GM23248 (cell line): ENCODE measurements around the gene LACTBL1. TPM values are rescaled to one million over a fixed set of nuclear protein-coding genes. Genes with fewer than 3 reads are reported as not detected.
A peak's percentile ranks its signal among the peaks of the same experiment; 100 is the strongest.

Experiments
- DNase-seq: peaks from one replicate; pipeline ENCODE4 v3.0.0-alpha.2; 2015
- H2AFZ ChIP-seq: fragments of 200-600 bp; sonication (generic); 2 replicates; pipeline ENCODE4 v1.6.1; 2016; ENCODE audit warnings: antibody characterized with exemption
- H3F3A ChIP-seq: fragments of 200-600 bp; sonication (generic); 2 replicates; pipeline ENCODE4 v1.6.1; 2016; ENCODE audit warnings: mild to moderate bottlenecking, antibody characterized with exemption, mixed run types; ENCODE audit not compliant: insufficient read depth
- H3K27ac ChIP-seq: fragments of 200-600 bp; sonication (generic); 2 replicates; pipeline ENCODE4 v1.5.1; 2016; ENCODE audit warnings: mild to moderate bottlenecking
- H3K27me3 ChIP-seq: fragments of 200-600 bp; sonication (generic); replicated peaks from 2 replicates; pipeline ENCODE4 v1.6.1; 2016; ENCODE audit warnings: mild to moderate bottlenecking; ENCODE audit not compliant: insufficient read depth
- H3K36me3 ChIP-seq: fragments of 200-600 bp; sonication (generic); 2 replicates; pipeline ENCODE4 v1.6.1; 2016; ENCODE audit warnings: low read depth, mild to moderate bottlenecking
- H3K4me1 ChIP-seq: fragments of 200-600 bp; sonication (generic); 2 replicates; pipeline ENCODE4 v1.6.1; 2016; ENCODE audit warnings: mild to moderate bottlenecking; ENCODE audit not compliant: insufficient read depth
- H3K4me2 ChIP-seq: fragments of 200-600 bp; sonication (generic); one replicate; pipeline ENCODE4 v1.6.1; 2016; ENCODE audit warnings: mild to moderate bottlenecking; ENCODE audit not compliant: unreplicated experiment
- H3K4me3 ChIP-seq: fragments of 200-600 bp; sonication (generic); 2 replicates; pipeline ENCODE4 v1.5.1; 2016; ENCODE audit warnings: mild to moderate bottlenecking
- H3K79me2 ChIP-seq: fragments of 200-600 bp; sonication (generic); 2 replicates; pipeline ENCODE4 v1.6.1; 2016; ENCODE audit warnings: mild to moderate bottlenecking; ENCODE audit not compliant: insufficient read depth
- H3K9ac ChIP-seq: fragments of 200-600 bp; sonication (generic); 2 replicates; pipeline ENCODE4 v1.6.1; 2016; ENCODE audit warnings: mild to moderate bottlenecking
- H3K9me2 ChIP-seq: fragments of 200-600 bp; sonication (generic); 2 replicates; pipeline ENCODE4 v1.6.1; 2016; ENCODE audit warnings: mixed run types, mild to moderate bottlenecking, moderate library complexity; ENCODE audit not compliant: insufficient read depth
- H3K9me3 ChIP-seq: fragments of 200-600 bp; sonication (generic); one replicate; pipeline ENCODE4 v1.6.1; 2017; ENCODE audit warnings: low read depth
- H4K20me1 ChIP-seq: fragments of 200-600 bp; sonication (generic); 2 replicates; pipeline ENCODE4 v1.6.0; 2016; ENCODE audit not compliant: insufficient read depth
- EZH2 ChIP-seq: fragments of 200-600 bp; sonication (generic); IDR thresholded peaks from 2 replicates; pipeline ENCODE4 v1.6.1; 2018; ENCODE audit warnings: antibody characterized with exemption, mild to moderate bottlenecking; ENCODE audit not compliant: insufficient read depth, poor library complexity, severe bottlenecking
- EZH2phosphoT487 ChIP-seq: fragments of 200-600 bp; sonication (generic); IDR thresholded peaks from 2 replicates; pipeline ENCODE4 v1.6.1; 2018; ENCODE audit warnings: antibody characterized with exemption, moderate library complexity, mild to moderate bottlenecking, low read depth; ENCODE audit not compliant: insufficient read depth
- WGBS, 2 experiments: methylation state at CpG; one replicate each; pipeline ENCODE4 v1.1.6; 2015 to 2017; ENCODE audit warnings: low lambda C conversion rate in 2 of 2, low coverage in 1 of 2; ENCODE audit errors: missing lambda C conversion rate in 2 of 2; 5-methylcytosine and 5-hydroxymethylcytosine counted together
- in situ Hi-C: fragments of 300-500 bp; cut with MboI; formaldehyde crosslinking; loops from 2 replicates; pipeline ENCODE4 v1.15.0; 2020
- polyA plus RNA-seq: library from polyadenylated mRNA; unstranded; fragments of >200 nt; fragmentation: Nextera tagmentation; extraction: Ambion mirVana; gene quantifications from 2 replicates; pipeline ENCODE4 v1.2.1, GENCODE V29; 2016
- total RNA-seq: library from RNA; depleted of rRNA; stranded (reverse); fragments of >200 nt; shearing (Covaris generic); gene quantifications from 2 replicates; pipeline ENCODE4 v1.2.3, GENCODE V29; 2014

Gene LACTBL1
- total and polyA plus RNA-seq, 2 experiments from 2014 or later: not detected

- Histone ChIP-seq H3K36me3 (no peaks in the 10 kb centered on the region), H3F3A (peaks cover 1% of the 10 kb centered on the region; the same call in 1 of the 2 replicates), H3K27me3 (peaks cover 37% of the 10 kb centered on the region), H4K20me1 (no peaks in the 10 kb centered on the region), H3K9me2 (no peaks in the 10 kb centered on the region), H3K4me3 (no peak overlapping the region), H3K9me3 (no peaks in the 10 kb centered on the region), H3K79me2 (no peaks in the 10 kb centered on the region), H3K4me2 (no peak overlapping the region), H2AFZ (no peak overlapping the region), H3K27ac (no peak overlapping the region), H3K4me1 (peaks cover 8% of the 10 kb centered on the region), H3K9ac (no peak overlapping the region)
- in situ Hi-C loops: no loop called here
- peak; percentile 22 for DNase-seq
- TF ChIP-seq EZH2phosphoT487 (no peak), EZH2 (no peak)
- WGBS, 2 experiments: 50 to 56% methylated on average over 5 of the region's 5 CpGs
These were observed 858 bp downstream of the LACTBL1 start for GRCh38 chr1:22971611-22972405.

- Histone ChIP-seq H3F3A (no peaks in the 10 kb centered on the region), H3K4me2 (no peak overlapping the region), H3K4me1 (peaks cover 7% of the 10 kb centered on the region), H3K4me3 (no peak overlapping the region), H3K9me3 (no peaks in the 10 kb centered on the region), H3K27ac (no peak overlapping the region), H3K9ac (no peak overlapping the region), H3K9me2 (no peaks in the 10 kb centered on the region), H3K36me3 (no peaks in the 10 kb centered on the region), H2AFZ (no peak overlapping the region), H3K27me3 (peaks cover 37% of the 10 kb centered on the region), H4K20me1 (no peaks in the 10 kb centered on the region), H3K79me2 (no peaks in the 10 kb centered on the region)
- TF ChIP-seq EZH2 (no peak), EZH2phosphoT487 (no peak)
- in situ Hi-C loops: no loop called here
- WGBS, 2 experiments: 28 to 47% methylated on average over 3 of the region's 3 CpGs
- no peak for DNase-seq
These were observed 1.5 kb downstream of the LACTBL1 start for GRCh38 chr1:22971161-22971560.

- H3K79me2 ChIP-seq: no peaks in the 10 kb centered on the region
- 43 to 52% methylated on average over 2 of the region's 2 CpGs for WGBS, 2 experiments
- H3K4me2 ChIP-seq: no peak overlapping the region
- H3K9me2 ChIP-seq: no peaks in the 10 kb centered on the region
- in situ Hi-C loops: no loop called here
- no peaks in the 10 kb centered on the region for H3F3A ChIP-seq
- H2AFZ ChIP-seq: no peak overlapping the region
- H3K4me3 ChIP-seq: no peak overlapping the region
- no peak for TF ChIP-seq EZH2phosphoT487
- TF ChIP-seq EZH2: no peak
- no peaks in the 10 kb centered on the region for H3K9me3 ChIP-seq
- H3K9ac ChIP-seq: no peak overlapping the region
- H3K27me3 ChIP-seq: peaks cover 37% of the 10 kb centered on the region
- H3K27ac ChIP-seq: no peak overlapping the region
- no peaks in the 10 kb centered on the region for H3K36me3 ChIP-seq
- no peak for DNase-seq
- H3K4me1 ChIP-seq: no peaks in the 10 kb centered on the region
- no peaks in the 10 kb centered on the region for H4K20me1 ChIP-seq
These were observed 2.6 kb downstream of the LACTBL1 start for GRCh38 chr1:22970096-22970495.

GRCh38 chr1:22969304-22969709 is 3.4 kb downstream of the LACTBL1 start:
- in situ Hi-C loops: no loop called here
- no peak overlapping the region for H3K4me2 ChIP-seq

More at GRCh38 chr1:22969304-22969709, 3.4 kb downstream of the LACTBL1 start:
- no peaks in the 10 kb centered on the region for H3K9me3 ChIP-seq
- H3K9ac ChIP-seq: no peak overlapping the region
- no peaks in the 10 kb centered on the region for H3K9me2 ChIP-seq
- no peaks in the 10 kb centered on the region for H3F3A ChIP-seq
- TF ChIP-seq EZH2phosphoT487 (no peak), EZH2 (no peak)
- peak; percentile 47 for DNase-seq
- H3K4me1 ChIP-seq: no peaks in the 10 kb centered on the region
- H3K79me2 ChIP-seq: no peaks in the 10 kb centered on the region
- H3K27me3 ChIP-seq: peaks cover 37% of the 10 kb centered on the region
- H3K27ac ChIP-seq: no peak overlapping the region
- WGBS, 2 experiments: 0 to 2% methylated on average over 1 to 5 of the region's 5 CpGs
- H4K20me1 ChIP-seq: no peaks in the 10 kb centered on the region
- no peak overlapping the region for H3K4me3 ChIP-seq
- H3K36me3 ChIP-seq: no peaks in the 10 kb centered on the region
- H2AFZ ChIP-seq: no peak overlapping the region
